G401.6 (cell line): ENCODE measurements around the gene DOK6.

ENCODE experiments used
- FAIRE-seq: peaks from 2 replicates; lab custom pipeline; 2012; peaks lifted over from hg19 to GRCh38; lab: Jason Lieb, UNC

The DOK6 gene

GRCh38 chr18:69689121-69689759 lies 288.6 kb downstream of the DOK6 start:
- no peak for FAIRE-seq

- no peak for FAIRE-seq
These were observed 290.5 kb downstream of the DOK6 start for GRCh38 chr18:69691008-69691760.

GRCh38 chr18:69697069-69697468 lies 296.4 kb downstream of the DOK6 start:
- no peak for FAIRE-seq

GRCh38 chr18:69697689-69698088 lies 297.0 kb downstream of the DOK6 start:
- no peak for FAIRE-seq

- FAIRE-seq, result no peak
These were observed 300.6 kb downstream of the DOK6 start for GRCh38 chr18:69701305-69701704.

- FAIRE-seq, result no peak
These were observed 302.8 kb downstream of the DOK6 start for GRCh38 chr18:69703461-69703860.

- FAIRE-seq, result no peak
These were observed 305.3 kb downstream of the DOK6 start for GRCh38 chr18:69705987-69706386.

GRCh38 chr18:69708844-69709243 lies 308.2 kb downstream of the DOK6 start:
- no peak for FAIRE-seq

GRCh38 chr18:69715191-69715795 lies 314.6 kb downstream of the DOK6 start:
- no peak for FAIRE-seq

GRCh38 chr18:69717586-69717985 lies 316.9 kb downstream of the DOK6 start:
- FAIRE-seq, result no peak

- no peak for FAIRE-seq
These were observed 318.3 kb downstream of the DOK6 start for GRCh38 chr18:69718912-69719547.

- FAIRE-seq, result no peak
These were observed 319.7 kb downstream of the DOK6 start for GRCh38 chr18:69720422-69720821.

GRCh38 chr18:69723434-69723833 lies 322.7 kb downstream of the DOK6 start:
- FAIRE-seq, result no peak

- no peak for FAIRE-seq
These were observed 324.3 kb downstream of the DOK6 start for GRCh38 chr18:69725009-69725408.

GRCh38 chr18:69725855-69726508 lies 325.3 kb downstream of the DOK6 start:
- FAIRE-seq, result no peak

GRCh38 chr18:69727912-69728572 lies 327.4 kb downstream of the DOK6 start:
- FAIRE-seq, result no peak

- FAIRE-seq, result no peak
These were observed 330.0 kb downstream of the DOK6 start for GRCh38 chr18:69730664-69731063.

GRCh38 chr18:69734536-69734935 lies 333.8 kb downstream of the DOK6 start:
- FAIRE-seq, result no peak

- no peak for FAIRE-seq
These were observed 336.0 kb downstream of the DOK6 start for GRCh38 chr18:69736730-69737129.

- no peak for FAIRE-seq
These were observed 337.2 kb downstream of the DOK6 start for GRCh38 chr18:69737851-69738250.

- no peak for FAIRE-seq
These were observed 346.7 kb downstream of the DOK6 start for GRCh38 chr18:69747388-69747787.
